Prostate gland (tissue), 2 donors: ENCODE data around the gene PRR5. TPM values are rescaled to one million over a fixed set of nuclear protein-coding genes. Genes with fewer than 3 reads are reported as not detected.

ENCODE experiments used
- DNase-seq: peaks from one replicate; pipeline ENCODE4 v3.0.0-alpha.2; 2019; ENCODE audit warnings: low spot score
- H3K27ac ChIP-seq, 2 donors: fragments of 200-600 bp; sonication (generic); 2 replicates each; pipeline ENCODE4 v1.5.1; 2017 to 2019
- H3K27me3 ChIP-seq: fragments of 200-600 bp; sonication (generic); replicated peaks from 2 replicates; pipeline ENCODE4 v1.5.1; 2019; ENCODE audit not compliant: insufficient read depth
- H3K36me3 ChIP-seq, 2 donors: fragments of 200-600 bp; sonication (generic); 1 replicate in 1 of 2; 2 replicates in 1 of 2; pipeline versions ENCODE4 v1.5.1 to v1.8.1; 2017 to 2019
- H3K4me1 ChIP-seq: fragments of 200-600 bp; sonication (generic); replicated peaks from 2 replicates; pipeline ENCODE4 v1.5.1; 2019
- H3K4me3 ChIP-seq, 2 donors: fragments of 200-600 bp; sonication (generic); 2 replicates each; pipeline ENCODE4 v1.5.1; 2017 to 2019
- H3K9me3 ChIP-seq: fragments of 200-600 bp; sonication (generic); 2 replicates; pipeline ENCODE4 v1.5.1; 2017
- CTCF ChIP-seq, 4 experiments: fragments of 200-600 bp in 2 of 4; fragments of 450-650 bp in 2 of 4; sonication (generic) in 2 of 4; IDR thresholded peaks; 1 replicate in 3 of 4; 2 replicates in 1 of 4; pipeline ENCODE4 v1.5.1; 2016 to 2019; ENCODE audit warnings: antibody characterized with exemption in 4 of 4, mild to moderate bottlenecking in 2 of 4, moderate library complexity in 2 of 4
- POLR2A ChIP-seq: fragments of 450-650 bp; IDR thresholded peaks from one replicate; pipeline ENCODE4 v1.6.1; 2016; ENCODE audit warnings: antibody characterized with exemption, mild to moderate bottlenecking
- POLR2AphosphoS5 ChIP-seq: sonication (generic); formaldehyde crosslinking; IDR thresholded peaks from one replicate; pipeline ENCODE4 v1.6.1; 2017; ENCODE audit warnings: antibody characterized with exemption
- WGBS: methylation state at CpG from one replicate; pipeline ENCODE4 v1.1.5; 2018; 5-methylcytosine and 5-hydroxymethylcytosine counted together
- intact Hi-C: fragments of 100-400 bp; cut with DNase I; formaldehyde crosslinking; loops from one replicate; pipeline ENCODE4 v1.14.2; 2022
- total RNA-seq, 2 donors: library from RNA; depleted of rRNA; stranded (reverse); fragments of >200 nt; gene quantifications; one replicate each; pipeline ENCODE4 v1.1.0, GENCODE V29; 2016

The PRR5 gene
- total RNA-seq, 2 donors from 2014 or later: 47.8 to 56.5 TPM

GRCh38 chr22:44732017-44732561 is 30.1 kb downstream of the PRR5 start:
- intact Hi-C loops: no loop called here
- no peak overlapping the region for H3K27ac ChIP-seq
- WGBS: 86% methylated on average over 21 of the region's 21 CpGs
- no peak for TF ChIP-seq POLR2AphosphoS5
- no peak for TF ChIP-seq POLR2A
- TF ChIP-seq CTCF (IDR thresholded peaks at IDR 0.05): no peak
- H3K4me1 ChIP-seq: no peaks in the 10 kb centered on the region
- H3K4me3 ChIP-seq: no peak overlapping the region
- no peaks in the 10 kb centered on the region for H3K9me3 ChIP-seq
- no peaks in the 10 kb centered on the region for H3K36me3 ChIP-seq
- no peak for DNase-seq
- H3K27me3 ChIP-seq: no peaks in the 10 kb centered on the region

- no peaks in the 10 kb centered on the region for H3K9me3 ChIP-seq
- no peak overlapping the region for H3K4me3 ChIP-seq
- no peaks in the 10 kb centered on the region for H3K36me3 ChIP-seq
- WGBS: 92% methylated on average over 27 of the region's 27 CpGs
- no peaks in the 10 kb centered on the region for H3K4me1 ChIP-seq
- no peaks in the 10 kb centered on the region for H3K27me3 ChIP-seq
- intact Hi-C loops: no loop called here
- TF ChIP-seq POLR2AphosphoS5 (no peak), CTCF (IDR thresholded peaks at IDR 0.05) (no peak), POLR2A (no peak)
- H3K27ac ChIP-seq: no peak overlapping the region
- DNase-seq: no peak
Measured at GRCh38 chr22:44732661-44733060, 30.7 kb downstream of the PRR5 start.

- Histone ChIP-seq H3K27me3 (no peaks in the 10 kb centered on the region), H3K4me1 (no peaks in the 10 kb centered on the region), H3K9me3 (no peaks in the 10 kb centered on the region), H3K27ac (no peak overlapping the region), H3K4me3 (no peak overlapping the region), H3K36me3 (no peaks in the 10 kb centered on the region)
- TF ChIP-seq CTCF (IDR thresholded peaks at IDR 0.05) (no peak), POLR2A (no peak), POLR2AphosphoS5 (no peak)
- 93% methylated on average over 14 of the region's 14 CpGs for WGBS
- DNase-seq: no peak
- intact Hi-C loops: no loop called here
Measured at GRCh38 chr22:44733426-44734106, 31.6 kb downstream of the PRR5 start.

GRCh38 chr22:44734278-44734677 is 32.3 kb downstream of the PRR5 start:
- Histone ChIP-seq H3K36me3 (no peaks in the 10 kb centered on the region), H3K27me3 (no peaks in the 10 kb centered on the region), H3K27ac (no peak overlapping the region), H3K4me3 (no peak overlapping the region), H3K9me3 (no peaks in the 10 kb centered on the region), H3K4me1 (no peaks in the 10 kb centered on the region)
- WGBS: 68% methylated on average over 8 of the region's 8 CpGs
- intact Hi-C loops: no loop called here
- no peak for DNase-seq
- TF ChIP-seq CTCF (IDR thresholded peaks at IDR 0.05) (no peak), POLR2AphosphoS5 (no peak), POLR2A (no peak)
